KMS-11 (cell line): ENCODE measurements around the gene UCK2.
A peak's percentile ranks its signal among the peaks of the same experiment; 100 is the strongest.

ENCODE experiments used
- H2AFZ ChIP-seq: fragments of 200-600 bp; sonication (generic); 2 replicates; pipeline ENCODE4 v1.6.1; 2016; ENCODE audit warnings: antibody characterized with exemption, mixed run types, low read depth
- H3K27ac ChIP-seq: fragments of 200-600 bp; sonication (generic); 2 replicates; pipeline ENCODE4 v1.6.1; 2016; ENCODE audit warnings: mild to moderate bottlenecking, mixed run types
- H3K27me3 ChIP-seq: fragments of 200-600 bp; sonication (generic); 2 replicates; pipeline ENCODE4 v1.6.1; 2017; ENCODE audit warnings: mild to moderate bottlenecking, low read depth, mixed run types, moderate library complexity; ENCODE audit not compliant: insufficient read depth
- H3K36me3 ChIP-seq: fragments of 200-600 bp; sonication (generic); 2 replicates; pipeline ENCODE4 v1.6.1; 2017; ENCODE audit warnings: mild to moderate bottlenecking, mixed run types; ENCODE audit not compliant: insufficient read depth
- H3K4me1 ChIP-seq: fragments of 200-600 bp; sonication (generic); 2 replicates; pipeline ENCODE4 v1.6.1; 2016; ENCODE audit warnings: mild to moderate bottlenecking, low read depth, mixed run types; ENCODE audit not compliant: poor library complexity, severe bottlenecking
- H3K4me2 ChIP-seq: fragments of 200-600 bp; sonication (generic); 2 replicates; pipeline ENCODE4 v1.7.0; 2016; ENCODE audit warnings: mild to moderate bottlenecking, mixed run types
- H3K4me3 ChIP-seq: fragments of 200-600 bp; sonication (generic); IDR thresholded peaks from 2 replicates; pipeline ENCODE4 v1.6.1; 2017; ENCODE audit warnings: low read depth, low read length, mixed read lengths; ENCODE audit not compliant: insufficient read depth
- H3K79me2 ChIP-seq: fragments of 200-600 bp; sonication (generic); 2 replicates; pipeline ENCODE4 v1.6.1; 2016; ENCODE audit warnings: low read depth, mixed run types; ENCODE audit not compliant: insufficient read depth
- H3K9ac ChIP-seq: fragments of 200-600 bp; sonication (generic); 2 replicates; pipeline ENCODE4 v1.6.1; 2016; ENCODE audit warnings: mild to moderate bottlenecking, mixed run types
- H4K20me1 ChIP-seq: fragments of 200-600 bp; sonication (generic); 2 replicates; pipeline ENCODE4 v1.6.1; 2016; ENCODE audit warnings: mild to moderate bottlenecking, mixed run types; ENCODE audit not compliant: insufficient read depth
- CTCF ChIP-seq: fragments of 200-600 bp; sonication (generic); conservative IDR thresholded peaks from 2 replicates; pipeline ENCODE4 v1.6.1; 2017; ENCODE audit warnings: low read depth, mild to moderate bottlenecking, antibody characterized with exemption, low read length, moderate library complexity, mixed read lengths

UCK2 gene

GRCh38 chr1:165844114-165844798 is 16.8 kb downstream of the UCK2 start:
- H4K20me1 ChIP-seq: peaks cover 96% of the 10 kb centered on the region
- no peaks in the 10 kb centered on the region for H3K27me3 ChIP-seq
- no peak overlapping the region for H3K9ac ChIP-seq
- no peak for TF ChIP-seq CTCF
- no peak overlapping the region for H3K4me3 ChIP-seq
- H2AFZ ChIP-seq: no peak overlapping the region
- H3K27ac ChIP-seq: no peak overlapping the region
- peaks cover 96% of the 10 kb centered on the region for H3K4me1 ChIP-seq
- peak overlapping the region; percentile 87; the same call in 1 of the 2 replicates for H3K4me2 ChIP-seq
- peaks cover 100% of the 10 kb centered on the region for H3K79me2 ChIP-seq
- H3K36me3 ChIP-seq: no peaks in the 10 kb centered on the region; the same call in 1 of the 2 replicates

GRCh38 chr1:165844933-165845332 is 17.5 kb downstream of the UCK2 start:
- H3K36me3 ChIP-seq: no peaks in the 10 kb centered on the region; the same call in 1 of the 2 replicates
- H3K79me2 ChIP-seq: peaks cover 100% of the 10 kb centered on the region
- H3K4me3 ChIP-seq: no peak overlapping the region
- H3K9ac ChIP-seq: no peak overlapping the region
- no peaks in the 10 kb centered on the region for H3K27me3 ChIP-seq
- H3K4me1 ChIP-seq: peaks cover 100% of the 10 kb centered on the region
- no peak overlapping the region for H2AFZ ChIP-seq
- H4K20me1 ChIP-seq: peaks cover 98% of the 10 kb centered on the region
- no peak overlapping the region; the same call in 1 of the 2 replicates for H3K27ac ChIP-seq
- TF ChIP-seq CTCF: no peak
- peak overlapping the region; percentile 87; the same call in 1 of the 2 replicates for H3K4me2 ChIP-seq

- no peaks in the 10 kb centered on the region; the same call in 1 of the 2 replicates for H3K36me3 ChIP-seq
- H4K20me1 ChIP-seq: peaks cover 97% of the 10 kb centered on the region
- H3K27ac ChIP-seq: peak overlapping the region; percentile 48
- peak overlapping the region; percentile 85 for H3K4me3 ChIP-seq
- peak overlapping the region; percentile 87 for H3K4me2 ChIP-seq
- no peaks in the 10 kb centered on the region for H3K27me3 ChIP-seq
- H3K79me2 ChIP-seq: peaks cover 100% of the 10 kb centered on the region
- peaks cover 100% of the 10 kb centered on the region for H3K4me1 ChIP-seq
- no peak overlapping the region for H3K9ac ChIP-seq
- no peak for TF ChIP-seq CTCF
- no peak overlapping the region for H2AFZ ChIP-seq
Observed at GRCh38 chr1:165845569-165845968, 18.2 kb downstream of the UCK2 start.

- Histone ChIP-seq H3K9ac (peak overlapping the region; percentile 4; the same call in 1 of the 2 replicates), H4K20me1 (peaks cover 96% of the 10 kb centered on the region), H3K27me3 (no peaks in the 10 kb centered on the region), H3K4me1 (peaks cover 100% of the 10 kb centered on the region), H3K4me3 (peak overlapping the region; percentile 85), H3K79me2 (peaks cover 98% of the 10 kb centered on the region), H2AFZ (no peak overlapping the region), H3K27ac (peak overlapping the region; percentile 48), H3K36me3 (no peaks in the 10 kb centered on the region; the same call in 1 of the 2 replicates), H3K4me2 (peak overlapping the region; percentile 87)
- TF ChIP-seq CTCF: no peak
Observed at GRCh38 chr1:165845992-165846748, 18.8 kb downstream of the UCK2 start.
